Left lung (tissue), 10 donors: Measurements from ENCODE around the gene PIGA. TPM values are rescaled to one million over a fixed set of nuclear protein-coding genes. Genes with fewer than 3 reads are reported as not detected.
A peak's percentile ranks its signal among the peaks of the same experiment; 100 is the strongest.
"Not testable (repeated sequence)": the region's sequence is repeated elsewhere in the genome, so short reads cannot be mapped to it uniquely, and the experiment has no call there.

Experiments
- ATAC-seq: fragments of 200-7000 bp; cut with Tn5 transposase; one replicate; pipeline ENCODE4 v1.9.1; 2020; ENCODE audit warnings: moderate library complexity
- DNase-seq, 4 donors: peaks; one replicate each; pipeline ENCODE4 v3.0.0-alpha.2; 2013 to 2020
- H3K27ac ChIP-seq, 2 donors: fragments of 200-600 bp; sonication (generic) in 1 of 2; one replicate each; pipeline versions ENCODE4 v1.5.0 to v1.8.0; 2020 to 2021
- H3K27me3 ChIP-seq, 2 donors: fragments of 200-600 bp; sonication (generic) in 1 of 2; one replicate each; pipeline versions ENCODE4 v1.5.0 to v1.8.0; 2020 to 2021
- H3K36me3 ChIP-seq, 2 donors: fragments of 200-600 bp; sonication (generic) in 1 of 2; one replicate each; pipeline versions ENCODE4 v1.5.0 to v1.8.0; 2020 to 2021
- H3K4me1 ChIP-seq, 2 donors: fragments of 200-600 bp; one replicate each; pipeline ENCODE4 v1.8.0; 2021
- H3K4me3 ChIP-seq, 2 donors: fragments of 200-600 bp; sonication (generic) in 1 of 2; one replicate each; pipeline versions ENCODE4 v1.5.0 to v1.8.0; 2020 to 2021; ENCODE audit warnings: mild to moderate bottlenecking in 1 of 2
- H3K9me3 ChIP-seq, 2 donors: fragments of 200-600 bp; sonication (generic) in 1 of 2; one replicate each; pipeline versions ENCODE4 v1.5.0 to v1.8.0; 2020 to 2021
- intact Hi-C, 2 donors: fragments of 100-400 bp; cut with DNase I; formaldehyde crosslinking; loops; one replicate each; pipeline versions ENCODE4 v1.11.2 to v1.14.2; 2022
- polyA plus RNA-seq, 6 donors: library from polyadenylated mRNA; unstranded; fragments of 120-200 nt; gene quantifications; one replicate each; pipeline ENCODE4 v1.2.1, GENCODE V29; 2013; ENCODE audit not compliant: insufficient read length in 6 of 6
- total RNA-seq, 2 donors: library from RNA; stranded (reverse); fragmentation: NEBNext Ultra II Directional; extraction: Animal tissue kit (Norgen Biotek cat#: 25700); gene quantifications; one replicate each; pipeline ENCODE4 v1.2.1, GENCODE V29; 2021
- TF ChIP-seq, protein P1 (sequence below), 2 donors: fragments of 200-600 bp; sonication (generic) in 1 of 2; IDR thresholded peaks; one replicate each; pipeline versions ENCODE4 v1.5.0 to v1.8.0; 2021; ENCODE audit warnings: antibody characterized with exemption in 2 of 2
- donor health status: DM: no; HTN: yes; CAD: no.
- donor health status: DM: no; HTN: no; CAD: no.

The PIGA gene
- total and polyA plus RNA-seq, 8 donors, result 21.8 to 103 (median 23.5) TPM

DNA sequence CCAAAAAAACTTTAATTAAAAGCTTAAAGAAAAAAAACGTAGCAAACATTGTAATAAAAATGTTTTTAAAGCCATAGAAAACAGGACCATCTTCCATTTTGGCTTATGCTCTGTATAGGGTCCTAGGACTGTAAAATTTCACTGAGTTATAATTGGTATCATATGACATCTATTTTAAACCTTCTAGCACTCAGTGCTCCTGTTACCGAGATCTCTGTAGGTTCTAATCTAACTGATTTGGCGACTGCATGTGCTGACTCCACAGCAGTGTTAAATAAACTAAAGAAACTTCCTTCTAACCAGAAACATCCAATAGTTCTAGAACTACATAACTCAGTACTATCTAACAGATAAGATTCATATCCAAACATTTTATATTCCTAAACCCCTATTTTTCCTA, 19.8 kb downstream of the PIGA start, which contains the start of gene ASB11:
TSS of gene ASB11 (minus strand) at position 132 of the 400 bp plus-strand sequence. CDS start at position 97, 35 bp downstream.
- H3K4me3 ChIP-seq, result no peak within 1 kb of the TSS
- ATAC-seq, result no peak
- DNase-seq, result no peak
- no peaks in the 10 kb centered on the region for H3K27me3 ChIP-seq
- TF ChIP-seq, protein P1, sequence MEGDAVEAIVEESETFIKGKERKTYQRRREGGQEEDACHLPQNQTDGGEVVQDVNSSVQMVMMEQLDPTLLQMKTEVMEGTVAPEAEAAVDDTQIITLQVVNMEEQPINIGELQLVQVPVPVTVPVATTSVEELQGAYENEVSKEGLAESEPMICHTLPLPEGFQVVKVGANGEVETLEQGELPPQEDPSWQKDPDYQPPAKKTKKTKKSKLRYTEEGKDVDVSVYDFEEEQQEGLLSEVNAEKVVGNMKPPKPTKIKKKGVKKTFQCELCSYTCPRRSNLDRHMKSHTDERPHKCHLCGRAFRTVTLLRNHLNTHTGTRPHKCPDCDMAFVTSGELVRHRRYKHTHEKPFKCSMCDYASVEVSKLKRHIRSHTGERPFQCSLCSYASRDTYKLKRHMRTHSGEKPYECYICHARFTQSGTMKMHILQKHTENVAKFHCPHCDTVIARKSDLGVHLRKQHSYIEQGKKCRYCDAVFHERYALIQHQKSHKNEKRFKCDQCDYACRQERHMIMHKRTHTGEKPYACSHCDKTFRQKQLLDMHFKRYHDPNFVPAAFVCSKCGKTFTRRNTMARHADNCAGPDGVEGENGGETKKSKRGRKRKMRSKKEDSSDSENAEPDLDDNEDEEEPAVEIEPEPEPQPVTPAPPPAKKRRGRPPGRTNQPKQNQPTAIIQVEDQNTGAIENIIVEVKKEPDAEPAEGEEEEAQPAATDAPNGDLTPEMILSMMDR (IDR thresholded peaks at IDR 0.05), result no peak
- H3K36me3 ChIP-seq, result no peaks in the 10 kb centered on the region
- H3K4me1 ChIP-seq, result no peaks in the 10 kb centered on the region
- intact Hi-C loops, result no loop called here
- H3K9me3 ChIP-seq, result no peaks in the 10 kb centered on the region
- no peak within 1 kb of the TSS for H3K27ac ChIP-seq

DNA sequence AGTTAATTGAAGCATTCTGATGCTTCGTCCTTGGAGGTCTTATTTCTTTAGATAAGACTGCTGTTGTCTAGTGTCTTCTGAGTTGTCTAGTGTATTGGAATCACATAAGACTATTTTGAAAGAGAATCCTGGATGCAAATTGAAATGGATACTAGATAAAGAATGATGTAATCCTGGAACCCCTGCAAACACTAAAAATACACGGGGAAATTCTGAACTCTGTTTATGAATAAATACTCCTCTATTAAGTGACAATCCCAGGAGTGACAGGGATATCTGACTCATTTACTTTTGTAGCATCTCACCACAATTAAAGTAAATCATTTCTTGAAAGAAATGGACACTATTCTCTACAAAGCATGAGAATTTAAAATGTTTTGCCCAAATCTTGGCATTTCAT, 20.9 kb downstream of the PIGA start:
- intact Hi-C loops, result no loop called here
- Histone ChIP-seq H3K27ac (no peak overlapping the region), H3K27me3 (no peaks in the 10 kb centered on the region), H3K36me3 (no peaks in the 10 kb centered on the region), H3K4me1 (no peaks in the 10 kb centered on the region), H3K4me3 (no peak overlapping the region), H3K9me3 (no peaks in the 10 kb centered on the region)
- DNase-seq (no peak), ATAC-seq (no peak)
- TF ChIP-seq, protein P1 (IDR thresholded peaks at IDR 0.05), result no peak

DNA sequence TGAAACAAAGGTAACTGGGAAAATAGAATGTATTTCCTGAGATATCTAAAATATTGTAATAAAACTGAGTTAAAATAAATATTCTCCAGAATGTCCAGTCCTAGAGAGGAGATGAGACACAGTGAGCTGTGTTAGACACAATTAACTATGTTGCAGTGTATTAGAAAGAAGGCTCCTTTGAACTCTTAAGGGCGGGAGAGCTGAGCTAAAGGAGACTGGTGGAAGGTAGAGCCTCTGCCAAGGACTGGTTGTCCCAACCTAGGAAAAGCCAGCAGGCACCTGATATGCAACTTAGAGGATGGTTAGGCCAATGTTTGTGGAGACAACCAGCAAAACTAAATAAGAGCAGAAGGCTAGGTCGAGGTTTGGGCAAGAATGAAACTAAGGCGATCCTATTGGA, 24.2 kb downstream of the PIGA start:
- peak overlapping the region; percentile 39 to 58 for H3K27ac ChIP-seq
- no peaks in the 10 kb centered on the region for H3K27me3 ChIP-seq
- ATAC-seq (peak; percentile 15), DNase-seq (no peak)
- TF ChIP-seq, protein P1 (IDR thresholded peaks at IDR 0.05), result no peak
- H3K4me1 ChIP-seq, result no peaks in the 10 kb centered on the region
- no peaks in the 10 kb centered on the region for H3K9me3 ChIP-seq
- H3K4me3 ChIP-seq, result no peak overlapping the region
- intact Hi-C loops, result no loop called here
- no peaks in the 10 kb centered on the region for H3K36me3 ChIP-seq

DNA sequence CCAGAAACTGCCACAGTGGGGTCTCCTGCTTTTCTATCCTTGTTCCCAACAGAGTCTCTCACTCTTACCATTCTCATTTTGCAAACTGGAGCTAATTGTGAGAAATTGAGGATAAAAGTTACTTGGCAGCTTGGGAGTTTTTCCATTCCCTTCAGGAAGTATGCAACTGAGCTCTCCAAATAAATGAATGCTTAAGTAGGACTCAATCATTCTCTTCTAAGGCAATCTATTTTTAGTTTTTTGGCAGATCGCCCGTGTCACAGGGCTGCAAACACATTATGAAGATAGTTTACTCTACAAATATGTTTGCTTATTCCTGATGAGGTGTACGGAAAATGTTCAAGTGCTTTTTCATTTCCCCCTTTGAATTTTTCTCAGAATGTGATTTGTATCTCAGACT, 25.2 kb downstream of the PIGA start:
- peak overlapping the region; percentile 58 to 75 for H3K27ac ChIP-seq

DNA sequence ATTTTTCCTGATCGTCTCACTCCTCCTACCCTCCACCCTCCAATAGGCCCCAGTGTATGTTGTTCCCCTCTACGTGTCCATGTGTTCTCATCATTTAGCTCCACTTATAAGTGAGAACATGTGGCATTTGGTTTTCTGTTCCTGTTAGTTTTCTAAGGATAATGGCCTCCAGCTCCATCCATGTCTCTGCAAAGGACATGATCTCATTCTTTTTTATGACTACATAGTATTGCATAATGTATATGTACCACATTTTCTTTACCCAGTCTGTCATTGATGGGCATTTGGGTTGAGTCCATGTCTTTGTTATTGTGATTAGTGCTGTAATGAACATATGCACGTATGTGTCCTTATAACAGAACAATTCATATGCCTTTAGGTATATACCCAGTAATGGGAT, 29.4 kb downstream of the PIGA start:
- H3K4me1 ChIP-seq, H3K27me3 ChIP-seq, intact Hi-C loops, H3K9me3 ChIP-seq, ATAC-seq, H3K4me3 ChIP-seq, DNase-seq, H3K36me3 ChIP-seq, H3K27ac ChIP-seq: not testable (repeated sequence)

More for the DNA sequence above, 25.2 kb downstream of the PIGA start:
- ATAC-seq (peak; percentile 83), DNase-seq (peak in 3 of 4 donors; percentile 39 to 92 (median 92))
- H3K36me3 ChIP-seq, result no peaks in the 10 kb centered on the region
- intact Hi-C loops, result no loop called here
- no peak overlapping the region for H3K4me3 ChIP-seq
- no peaks in the 10 kb centered on the region for H3K4me1 ChIP-seq
- no peaks in the 10 kb centered on the region for H3K9me3 ChIP-seq
- H3K27me3 ChIP-seq, result no peaks in the 10 kb centered on the region
- TF ChIP-seq, protein P1 (IDR thresholded peaks at IDR 0.05), result no peak

DNA sequence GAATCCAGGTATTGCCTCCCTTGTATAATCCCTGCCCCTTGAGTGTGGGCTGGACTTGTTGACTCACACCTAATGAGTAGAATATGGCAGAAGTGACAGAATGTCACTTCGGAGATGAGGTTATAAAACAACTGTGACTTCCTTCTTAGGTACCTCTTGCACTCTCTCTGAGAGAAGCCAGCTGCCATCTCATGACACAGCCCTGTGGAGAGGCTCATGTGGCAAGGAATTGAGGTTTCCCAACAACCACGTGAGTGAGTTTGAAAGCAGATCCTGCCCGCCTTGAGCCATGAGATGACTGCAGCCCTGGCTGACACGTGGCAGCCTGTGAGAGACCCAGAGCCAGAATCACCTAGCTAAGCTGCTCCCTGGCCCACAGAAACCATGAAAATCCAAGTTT, 33.4 kb downstream of the PIGA start:
- Histone ChIP-seq H3K27ac (peak overlapping the region; percentile 33 to 37), H3K4me1 (no peaks in the 10 kb centered on the region), H3K9me3 (no peaks in the 10 kb centered on the region), H3K27me3 (no peaks in the 10 kb centered on the region), H3K4me3 (no peak overlapping the region), H3K36me3 (no peaks in the 10 kb centered on the region)
- DNase-seq (peak in 2 of 4 donors; percentile 19 to 81), ATAC-seq (peak; percentile 86)
- TF ChIP-seq, protein P1 (IDR thresholded peaks at IDR 0.05), result no peak
- intact Hi-C loops, result no loop called here
